GM18867 (cell line): ENCODE results near the gene RAD51B.
"Not testable (repeated sequence)": the region's sequence is repeated elsewhere in the genome, so short reads cannot be mapped to it uniquely, and the experiment has no call there.

ENCODE experiments used
- ATAC-seq: cut with Tn5 transposase; IDR thresholded peaks from one replicate; pipeline ENCODE4 v1.9.1; 2021; ENCODE audit warnings: mild to moderate bottlenecking, moderate library complexity; ENCODE audit not compliant: unreplicated experiment

The RAD51B gene

GRCh38 chr14:68245146-68246073 lies 425.8 kb downstream of the RAD51B start:
- ATAC-seq, result no peak

DNA sequence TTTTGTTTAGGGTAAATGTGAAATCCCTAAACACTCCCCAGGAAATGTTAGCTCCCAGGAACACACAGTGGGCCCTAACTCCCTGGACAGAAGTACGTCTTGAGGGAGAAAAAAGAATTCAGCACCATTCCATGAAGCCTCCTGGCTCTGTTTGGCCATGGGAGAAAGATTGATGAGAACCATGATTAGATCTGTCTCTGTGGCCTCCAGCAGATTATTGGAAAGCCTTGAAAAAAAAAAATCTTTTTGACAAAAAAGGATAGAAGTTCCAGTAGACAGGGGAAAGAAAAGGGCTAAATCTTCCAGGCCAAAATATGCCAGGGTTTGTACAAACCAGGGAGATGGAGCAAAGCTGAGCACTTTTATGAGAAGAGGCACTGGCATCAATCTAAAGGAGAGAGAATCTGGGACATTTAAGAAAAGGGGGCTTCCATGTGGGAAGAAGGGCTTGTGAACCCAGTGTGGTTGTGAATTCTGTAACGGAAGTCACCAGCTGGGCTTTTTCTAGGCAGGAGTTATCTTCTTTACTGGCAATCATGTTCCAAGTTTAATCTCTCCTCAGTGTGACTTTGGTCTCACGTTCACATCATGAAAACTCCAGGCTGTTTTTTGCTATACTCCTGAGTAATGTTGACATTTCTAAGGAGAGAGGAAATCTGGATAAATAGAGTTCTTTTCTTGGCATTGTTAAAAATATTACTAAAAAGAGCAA lies 426.7 kb downstream of the RAD51B start:
- ATAC-seq, result no peak

GRCh38 chr14:68246786-68247105 lies 427.2 kb downstream of the RAD51B start:
- no peak for ATAC-seq

DNA sequence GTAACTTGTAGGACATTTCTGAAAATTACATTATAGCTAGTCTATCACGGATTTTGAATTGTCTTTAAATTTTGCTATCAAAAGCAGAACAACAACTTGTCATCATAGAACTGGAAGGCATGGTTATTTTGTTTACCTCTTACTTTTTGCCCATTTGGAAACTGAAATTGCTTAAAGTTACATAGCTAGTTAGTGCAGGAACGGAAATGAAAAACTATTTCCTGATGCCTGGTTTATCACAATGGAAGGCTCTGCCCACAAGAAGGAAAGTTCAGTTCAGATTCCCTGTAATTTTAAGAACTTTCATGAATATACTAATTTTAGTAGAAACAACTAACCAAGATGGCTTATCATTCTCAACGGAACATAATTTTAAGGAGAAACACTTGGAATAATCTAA lies 427.7 kb downstream of the RAD51B start:
- no peak for ATAC-seq

- ATAC-seq, result no peak
Observed at GRCh38 chr14:68247676-68248268, 428.2 kb downstream of the RAD51B start.

- no peak for ATAC-seq
Observed at GRCh38 chr14:68248481-68249255, 429.1 kb downstream of the RAD51B start.

DNA sequence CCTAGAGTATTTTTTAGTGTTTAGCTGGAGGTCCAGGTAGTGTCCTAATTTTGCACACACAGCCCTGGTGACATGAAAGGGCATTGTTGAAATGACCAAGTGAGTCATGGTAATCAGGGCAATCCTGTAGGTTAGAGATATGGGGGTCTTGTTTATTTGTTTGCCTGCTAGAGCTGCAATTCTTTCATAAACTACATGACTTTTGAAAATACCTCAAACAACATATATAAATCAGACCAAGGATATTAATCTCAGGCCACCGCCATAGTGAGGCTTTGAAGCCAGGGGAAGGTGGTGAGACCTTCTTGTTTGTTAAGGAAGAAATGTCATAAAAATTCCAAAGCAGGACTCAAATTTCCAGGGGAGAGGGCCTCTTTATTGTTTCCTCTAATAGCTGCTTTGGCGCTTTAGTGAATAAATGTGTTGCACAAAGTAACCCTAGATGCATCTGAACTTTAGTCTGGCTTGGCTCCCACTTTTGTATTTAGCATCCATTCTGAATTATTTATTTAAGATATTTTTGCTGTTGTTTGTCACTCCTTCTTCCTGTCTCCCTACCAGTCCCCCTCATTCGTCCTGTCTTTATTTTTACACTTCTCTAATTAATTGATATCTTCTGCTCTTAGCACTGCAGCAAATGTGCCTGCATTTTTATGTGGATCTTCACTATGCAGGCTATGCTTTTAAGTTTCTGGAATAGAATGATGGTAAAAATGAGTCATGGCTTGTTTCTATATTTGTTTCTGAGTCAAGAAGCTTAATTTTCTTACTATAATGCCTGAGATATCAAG lies 430.3 kb downstream of the RAD51B start:
- ATAC-seq, result no peak

DNA sequence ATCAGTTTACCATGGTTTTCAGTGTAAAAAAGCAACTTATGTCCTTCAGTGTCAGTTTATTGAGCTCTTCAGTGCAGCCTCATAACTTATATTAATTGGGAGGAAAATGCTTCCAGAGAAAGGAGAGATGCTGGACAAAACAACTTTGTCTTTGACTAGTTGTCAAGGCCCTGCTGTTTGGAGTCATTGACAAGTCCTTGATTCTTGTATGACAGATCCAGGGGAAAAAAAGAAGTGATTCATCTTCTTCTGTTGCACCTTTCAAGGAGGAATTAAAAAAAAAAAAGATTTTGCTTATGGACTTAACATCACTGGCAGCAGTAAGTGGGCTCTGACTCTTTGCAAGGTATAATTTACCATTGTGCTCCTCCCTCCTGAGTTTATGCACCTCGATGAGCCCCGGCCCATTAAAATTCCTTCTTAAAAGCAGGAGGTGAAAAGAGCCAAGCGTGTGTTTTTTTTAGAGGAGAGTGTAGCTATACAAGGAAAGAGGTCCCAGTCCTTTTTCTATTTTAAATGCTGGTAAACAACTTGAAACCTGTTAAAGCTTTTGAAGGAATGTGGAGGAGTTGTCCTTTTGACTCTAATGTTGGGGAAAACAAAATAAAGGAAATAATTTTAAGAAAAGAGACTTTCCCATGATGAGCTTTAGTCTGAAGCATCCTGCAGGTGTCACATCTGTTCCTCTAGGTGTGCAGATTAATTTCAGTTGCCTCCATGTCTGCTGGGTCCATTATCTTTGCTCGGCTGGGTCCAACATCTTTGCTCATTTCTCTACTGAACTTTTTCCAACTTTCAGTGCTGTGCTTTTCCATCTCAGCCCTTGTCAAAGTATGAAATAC lies 431.6 kb downstream of the RAD51B start:
- ATAC-seq, result no peak

GRCh38 chr14:68251769-68252100 lies 432.2 kb downstream of the RAD51B start:
- no peak for ATAC-seq

DNA sequence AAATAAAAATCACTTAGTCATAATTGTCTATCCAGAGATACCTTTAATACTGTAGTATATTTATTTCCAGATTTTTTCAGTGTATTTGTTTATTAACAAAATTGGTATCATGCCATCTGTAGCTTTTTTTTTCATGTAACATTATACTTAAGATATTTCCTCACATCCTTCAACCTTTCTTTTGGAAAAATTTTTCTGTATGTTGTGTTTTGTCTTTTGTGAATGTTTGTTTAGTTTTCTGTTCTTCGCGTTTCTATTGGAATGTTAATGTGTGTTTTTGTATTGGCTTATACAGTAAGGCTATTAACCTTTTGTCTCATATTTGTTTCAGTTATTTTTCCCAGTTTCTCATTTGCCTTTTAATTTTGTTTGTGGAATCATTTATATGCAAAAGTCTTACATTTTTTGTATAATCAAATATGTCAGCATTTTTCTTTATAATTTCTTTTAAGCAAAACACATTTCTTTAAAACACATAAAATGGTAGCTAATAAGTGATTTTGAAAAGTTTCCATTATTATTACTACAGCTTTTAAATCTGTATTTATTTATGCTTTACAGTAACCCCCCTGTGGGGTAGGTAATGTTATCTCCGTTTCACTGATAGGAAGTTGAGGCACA lies 433.7 kb downstream of the RAD51B start:
- no peak for ATAC-seq

- no peak for ATAC-seq
Observed at GRCh38 chr14:68253878-68254528, 434.4 kb downstream of the RAD51B start.

DNA sequence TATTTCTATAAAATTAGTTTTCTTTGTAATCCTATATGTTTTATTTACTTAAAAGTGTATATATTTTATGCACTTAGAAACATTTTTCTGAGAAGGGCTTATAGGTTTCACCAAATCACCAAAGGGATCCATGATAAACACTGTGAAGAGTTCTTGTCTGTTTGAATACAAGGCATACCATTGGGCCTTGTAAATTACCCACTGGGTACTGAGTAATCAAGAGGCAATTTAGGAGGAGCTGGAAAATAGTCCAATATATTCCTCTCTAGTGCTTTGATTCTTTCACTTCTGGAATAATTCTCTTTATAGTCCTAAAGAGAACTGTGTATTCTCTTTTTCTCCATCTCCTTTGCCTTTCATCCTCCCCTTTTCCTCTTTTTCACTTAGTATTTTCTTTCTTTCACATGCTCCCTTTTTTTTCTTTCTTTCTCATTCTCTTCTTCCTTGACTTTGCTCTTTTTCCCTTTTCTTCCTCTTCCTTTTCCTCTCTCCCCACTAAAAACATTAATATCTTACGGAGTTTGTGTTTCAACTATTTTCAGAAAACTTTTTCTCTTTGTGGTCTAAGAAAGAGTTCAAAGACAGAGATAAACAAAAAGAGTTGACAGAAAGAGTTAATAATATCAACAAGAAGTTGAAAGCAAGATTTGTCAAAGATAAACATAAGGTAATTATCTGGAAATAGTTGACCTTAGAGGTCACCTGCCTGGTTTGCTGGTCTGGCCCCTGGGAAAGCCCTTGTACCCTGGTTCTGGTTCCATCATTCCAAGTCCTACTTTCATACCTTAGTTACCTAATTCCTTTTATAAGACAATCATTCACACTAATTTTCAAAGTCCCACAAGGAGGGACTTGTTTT lies 435.3 kb downstream of the RAD51B start:
- no peak for ATAC-seq

DNA sequence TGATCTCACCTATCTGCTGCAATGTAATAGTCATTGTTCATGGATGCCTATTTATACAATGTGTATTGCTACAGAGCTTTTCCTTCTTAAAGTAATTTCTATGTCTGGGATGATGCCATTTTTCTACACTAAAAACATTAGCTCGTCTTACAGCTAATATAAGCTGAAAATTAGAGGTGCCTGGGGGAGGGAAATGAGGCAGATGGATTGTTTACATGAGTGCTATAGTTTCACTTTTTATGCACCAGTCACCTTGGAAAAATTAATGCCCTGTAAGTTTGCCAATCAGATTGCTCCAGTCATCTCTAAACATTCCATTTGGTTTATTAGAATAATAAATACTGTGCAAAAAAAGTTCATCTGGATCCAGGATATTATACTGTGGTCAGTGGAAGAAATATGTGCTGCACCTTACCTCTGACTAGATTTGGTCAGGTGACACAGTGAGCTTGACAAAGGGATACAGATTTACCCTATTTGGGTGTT lies 436.2 kb downstream of the RAD51B start:
- ATAC-seq, result no peak

DNA sequence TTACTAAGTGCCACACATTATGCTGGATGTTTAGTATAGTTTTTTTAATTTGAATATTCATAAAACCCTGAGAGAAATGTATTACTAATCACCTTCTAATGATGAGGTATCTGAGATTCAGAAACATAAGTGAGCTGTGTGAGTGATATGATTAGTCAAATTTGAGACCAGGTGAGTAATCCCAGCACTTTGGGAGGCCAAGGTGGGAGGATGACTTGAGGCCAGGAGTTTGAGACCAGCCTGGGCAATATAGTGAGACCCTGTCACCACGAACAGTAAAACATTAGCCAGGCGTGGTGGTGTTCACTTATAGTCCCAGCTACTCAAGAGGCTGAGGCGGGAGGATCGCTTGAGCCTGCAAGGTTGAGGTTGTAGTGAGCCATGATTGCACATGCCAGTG lies 438.4 kb downstream of the RAD51B start:
- no peak for ATAC-seq

- ATAC-seq, result not testable (repeated sequence)
Observed at GRCh38 chr14:68258995-68259394, 439.4 kb downstream of the RAD51B start.

- ATAC-seq, result no peak
Observed at GRCh38 chr14:68260121-68260520, 440.5 kb downstream of the RAD51B start.

- ATAC-seq, result no peak
Observed at GRCh38 chr14:68261092-68261842, 441.7 kb downstream of the RAD51B start.
